C1 segment of cervical spinal cord (tissue), 14 donors: ENCODE measurements around the gene SLAIN1.
"Not testable (repeated sequence)": the region's sequence is repeated elsewhere in the genome, so short reads cannot be mapped to it uniquely, and the experiment has no call there.

Experiments used
- DNase-seq, 14 donors: peaks; one replicate each; lab custom pipeline; 2025; lab: John Stamatoyannopoulos, UW

The SLAIN1 gene

DNA sequence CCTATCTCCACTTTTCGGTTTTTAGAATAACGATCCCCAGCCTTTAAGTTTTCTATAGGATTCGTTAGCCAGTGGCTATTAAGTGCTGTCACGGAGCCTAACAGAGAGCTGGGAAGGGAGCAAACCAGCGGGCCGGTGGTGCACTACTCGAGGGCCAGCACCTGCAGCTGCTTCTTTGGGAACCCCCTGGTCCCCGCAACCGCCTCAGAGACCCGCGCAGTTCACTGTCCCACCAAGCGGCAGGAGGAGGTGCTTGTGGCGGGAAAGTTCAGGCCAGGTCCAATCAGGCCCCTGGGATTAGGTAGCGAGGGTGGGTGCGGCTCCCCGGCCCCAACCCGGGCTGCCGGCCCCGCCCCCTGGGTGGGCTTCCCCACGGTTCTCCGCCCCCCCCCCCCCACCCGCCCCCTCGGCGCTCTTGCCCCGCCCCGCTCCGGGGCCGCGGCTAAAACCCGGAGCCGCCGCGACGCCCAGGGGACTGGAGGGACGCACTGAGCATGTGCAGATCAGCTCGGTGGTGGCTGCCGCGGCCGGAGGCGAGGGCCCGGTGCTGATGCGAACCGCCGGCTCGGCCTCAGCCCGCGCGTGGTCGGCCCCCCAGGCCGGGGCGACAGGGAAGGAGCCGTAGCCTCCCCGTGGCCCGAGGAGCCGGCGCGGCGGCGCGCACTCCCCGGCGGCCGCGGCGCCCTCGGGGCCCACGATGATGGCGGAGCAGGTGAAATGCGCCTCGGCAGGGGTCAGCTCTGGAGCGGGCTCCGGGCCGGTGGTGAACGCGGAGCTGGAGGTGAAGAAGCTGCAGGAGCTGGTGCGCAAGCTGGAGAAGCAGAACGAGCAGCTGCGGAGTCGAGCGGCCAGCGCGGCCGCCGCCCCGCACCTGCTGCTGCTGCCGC, at the start of gene SLAIN1:
TSS of gene SLAIN1 (plus strand) at position 471 of the 887 bp plus-strand sequence. CDS start at position 698, 227 bp downstream.
- DNase-seq: peak; percentile 65 to 99 (median 90)

- DNase-seq: no peak
Observed at GRCh38 chr13:77650409-77650808, 47.1 kb upstream of the SLAIN1 start.

- DNase-seq: no peak
Observed at GRCh38 chr13:77653301-77653700, 44.2 kb upstream of the SLAIN1 start.

- not testable (repeated sequence) for DNase-seq
Observed at GRCh38 chr13:77660016-77660415, 37.5 kb upstream of the SLAIN1 start.

GRCh38 chr13:77660841-77661250, 36.6 kb upstream of the SLAIN1 start:
- DNase-seq: no peak

- not testable (repeated sequence) for DNase-seq
Observed at GRCh38 chr13:77662301-77662700, 35.2 kb upstream of the SLAIN1 start.

GRCh38 chr13:77662831-77663230, 34.7 kb upstream of the SLAIN1 start:
- DNase-seq: not testable (repeated sequence)

DNA sequence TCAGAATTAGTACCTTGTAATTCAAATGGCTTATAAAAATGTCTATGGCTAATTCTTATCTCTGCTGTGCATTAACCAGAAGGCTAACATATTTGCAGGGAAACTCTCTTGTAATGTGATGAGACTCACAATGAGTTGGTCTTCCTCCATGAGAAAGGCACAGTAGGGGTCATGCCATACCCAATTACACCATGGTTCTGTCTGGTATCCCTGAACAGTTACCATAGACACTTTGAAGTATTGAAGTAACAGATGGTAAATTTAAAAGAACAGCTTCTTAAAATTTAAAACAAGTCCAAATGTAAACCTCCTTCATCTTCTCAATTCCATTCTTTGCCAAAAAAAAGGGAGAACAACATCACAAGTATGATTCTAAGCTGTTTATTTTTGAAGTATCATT, 22.6 kb upstream of the SLAIN1 start:
- DNase-seq: no peak

GRCh38 chr13:77678691-77679235, 18.7 kb upstream of the SLAIN1 start:
- no peak for DNase-seq

GRCh38 chr13:77687799-77688198, 9.7 kb upstream of the SLAIN1 start:
- no peak for DNase-seq

- no peak for DNase-seq
Observed at GRCh38 chr13:77691871-77692270, 5.6 kb upstream of the SLAIN1 start.

DNA sequence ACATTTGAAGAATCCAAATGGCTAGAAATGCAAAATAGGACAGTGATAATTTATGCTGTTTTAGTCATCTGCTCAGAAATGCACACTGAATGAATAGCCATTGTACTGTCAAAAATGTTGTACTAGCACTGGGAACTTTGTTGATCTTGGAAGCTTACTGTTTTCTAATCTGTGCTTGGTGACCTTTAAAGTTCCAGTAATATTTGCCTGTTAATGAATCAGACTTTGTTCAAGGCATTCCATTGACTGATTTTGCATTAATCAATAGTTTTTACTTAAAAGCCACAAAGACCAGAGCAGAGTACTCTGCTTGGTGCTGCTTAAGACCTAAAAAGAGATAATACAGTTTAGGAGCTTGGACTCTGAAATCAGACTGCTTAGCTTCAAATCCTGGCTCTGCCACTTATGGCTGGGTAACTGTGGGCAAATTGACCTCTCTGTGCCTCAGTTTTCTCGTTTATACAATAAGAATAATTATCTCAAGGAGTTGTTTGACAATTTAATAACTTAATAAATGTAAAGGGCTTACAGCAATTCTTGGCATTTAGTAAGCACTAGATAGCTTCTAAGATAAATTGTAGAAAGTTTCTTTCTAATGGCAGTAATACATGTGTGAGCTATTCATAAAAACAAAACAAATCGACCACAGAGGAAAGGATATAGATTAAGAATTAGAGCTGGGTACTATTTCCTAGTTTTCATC, 4.6 kb upstream of the SLAIN1 start:
- peak in 1 of 14 donors; percentile 3 for DNase-seq

DNA sequence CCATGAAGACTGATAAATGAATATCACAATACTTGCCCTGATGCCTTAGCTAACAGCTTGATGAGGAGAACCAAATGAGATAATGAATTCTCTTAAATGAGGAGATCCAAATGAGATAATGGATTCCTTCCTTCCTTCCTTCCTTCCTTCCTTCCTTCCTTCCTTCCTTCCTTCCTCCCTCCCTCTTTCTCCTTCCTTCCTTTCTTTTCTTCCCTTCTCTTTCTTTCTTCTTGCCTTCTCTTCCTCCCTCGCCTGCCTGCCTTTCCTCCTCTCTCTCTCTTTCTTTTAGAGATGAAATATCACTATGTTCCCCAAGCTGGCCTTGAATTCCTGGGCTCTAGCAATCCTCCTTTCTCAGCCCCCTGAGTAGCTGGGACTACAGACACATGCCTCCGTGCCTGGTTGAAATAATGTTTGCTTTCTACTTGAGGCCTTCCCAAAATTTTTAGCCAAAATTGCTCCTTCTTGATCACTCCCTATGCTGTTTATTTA, 4.0 kb upstream of the SLAIN1 start:
- DNase-seq: no peak

GRCh38 chr13:77696006-77696878, 1.2 kb upstream of the SLAIN1 start:
- peak in 7 of 14 donors; percentile 3 to 85 (median 26) for DNase-seq

DNA sequence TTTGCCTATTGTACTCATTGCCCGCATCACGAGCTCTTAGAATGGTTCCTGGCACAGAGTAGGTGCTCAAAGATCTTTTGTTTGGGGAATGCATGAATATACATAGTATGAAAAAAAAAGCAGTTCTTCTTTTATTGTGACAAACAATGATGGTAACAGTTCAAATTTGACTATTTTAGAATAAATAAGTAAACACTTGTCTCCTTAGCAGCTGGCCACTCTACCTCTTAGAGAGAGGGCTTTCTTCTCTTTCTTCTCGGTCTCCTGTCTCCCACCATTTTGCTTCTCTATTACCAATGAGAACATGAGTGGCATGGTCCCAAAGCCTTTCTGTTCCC, 639 bp upstream of the SLAIN1 start:
- peak in 1 of 14 donors; percentile 74 for DNase-seq

DNA sequence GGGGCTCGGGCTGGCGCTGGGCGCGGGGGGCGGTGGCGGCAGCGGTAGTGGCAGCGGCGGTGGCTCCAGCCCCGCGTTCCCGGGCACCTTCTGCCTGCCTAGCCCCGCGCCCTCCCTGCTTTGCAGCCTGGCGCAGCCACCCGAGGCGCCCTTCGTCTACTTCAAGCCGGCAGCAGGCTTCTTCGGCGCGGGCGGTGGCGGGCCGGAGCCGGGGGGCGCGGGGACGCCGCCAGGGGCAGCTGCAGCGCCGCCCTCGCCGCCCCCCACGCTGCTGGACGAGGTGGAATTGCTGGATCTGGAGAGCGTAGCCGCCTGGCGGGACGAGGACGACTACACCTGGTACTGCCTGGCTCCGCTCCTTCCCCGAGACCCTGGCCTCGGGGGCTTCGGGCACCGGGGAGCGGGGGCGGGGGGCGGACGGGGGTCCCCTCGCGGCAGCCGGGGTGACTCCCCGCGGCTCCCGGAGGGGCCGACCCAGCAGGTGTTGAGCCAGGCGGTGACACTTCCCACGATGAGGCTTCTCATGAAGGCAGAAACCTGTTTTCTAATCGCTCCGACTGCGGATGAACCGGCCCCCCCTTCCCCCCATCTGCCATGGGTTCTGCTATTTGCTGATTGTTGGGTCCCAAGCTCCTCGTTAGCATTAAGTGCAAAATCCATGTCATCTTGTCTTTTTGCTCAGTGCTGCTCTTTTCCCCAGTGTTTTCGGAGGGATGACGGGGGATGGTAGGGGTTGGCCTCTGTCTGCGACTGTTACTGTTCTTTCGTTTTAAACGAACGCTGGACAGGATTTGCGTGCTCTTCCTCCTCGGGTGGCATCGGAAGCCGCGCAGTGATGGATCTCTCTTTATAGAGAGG, 943 bp downstream of the SLAIN1 start:
- DNase-seq: peak in 12 of 14 donors; percentile 22 to 75 (median 50)

GRCh38 chr13:77699059-77699680, 1.7 kb downstream of the SLAIN1 start:
- DNase-seq: no peak

- DNase-seq: no peak
Observed at GRCh38 chr13:77701305-77701704, 3.8 kb downstream of the SLAIN1 start.

DNA sequence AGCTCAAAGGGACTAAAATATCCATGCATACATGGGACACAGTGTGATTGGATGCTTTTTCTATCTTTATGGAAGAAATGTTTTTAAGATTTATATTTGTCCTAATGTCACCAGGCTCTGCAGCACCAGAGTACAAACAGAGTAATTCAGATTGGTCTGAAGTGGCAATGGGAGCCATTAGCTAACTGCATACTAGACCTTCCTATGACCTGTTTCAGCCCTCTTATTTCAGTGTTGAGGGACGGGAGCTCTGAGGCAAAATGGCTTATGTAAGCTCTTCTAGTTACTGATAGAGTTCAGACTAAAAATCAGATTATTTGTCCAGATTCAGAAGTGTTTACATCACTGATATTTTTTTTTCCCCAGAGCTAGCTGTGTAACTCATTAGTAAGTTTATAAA, 4.9 kb downstream of the SLAIN1 start:
- DNase-seq: no peak

DNA sequence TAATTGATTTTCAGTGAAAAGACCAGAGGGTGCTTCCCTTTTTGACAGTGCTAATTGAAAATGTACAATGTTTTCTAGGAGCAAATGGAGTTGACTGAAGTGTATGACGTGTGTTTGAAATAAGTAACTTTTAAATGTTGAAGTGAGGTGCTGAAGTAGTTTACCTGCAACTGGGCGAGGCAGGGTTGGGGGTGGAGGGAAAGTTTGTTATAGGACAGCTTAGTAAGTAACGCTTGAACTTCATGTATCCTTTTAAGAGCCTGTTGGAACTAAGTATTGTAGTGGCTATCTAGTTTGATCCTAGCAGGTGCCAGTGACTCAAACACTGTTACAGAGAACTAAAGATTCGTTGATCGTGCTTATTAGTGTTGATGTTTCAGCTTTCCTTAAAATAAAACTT, 5.9 kb downstream of the SLAIN1 start:
- DNase-seq: no peak
